Chondrocyte (in vitro differentiated cells): Measurements from ENCODE around the gene USP49. TPM values are rescaled to one million over a fixed set of nuclear protein-coding genes. Genes with fewer than 3 reads are reported as not detected.

ENCODE experiments used
- DNase-seq: peaks from one replicate; pipeline ENCODE4 v3.0.0; 2021; ENCODE audit warnings: mixed read lengths, low spot score
- H3K27ac Mint-ChIP-seq: one replicate; pipeline ENCODE4 v1.8.0; 2021; ENCODE audit warnings: mild to moderate bottlenecking, moderate library complexity, mixed read lengths; ENCODE audit not compliant: unreplicated experiment
- H3K27me3 Mint-ChIP-seq: 2 replicates; pipeline ENCODE4 v1.8.0; 2021; ENCODE audit warnings: low read depth, mixed read lengths
- H3K36me3 Mint-ChIP-seq: 2 replicates; pipeline ENCODE4 v1.8.0; 2021; ENCODE audit warnings: low read depth, mixed read lengths
- H3K4me1 Mint-ChIP-seq: 2 replicates; pipeline ENCODE4 v1.8.0; 2021; ENCODE audit warnings: low read depth, mild to moderate bottlenecking, mixed read lengths
- H3K4me3 Mint-ChIP-seq: one replicate; pipeline ENCODE4 v1.8.0; 2021; ENCODE audit warnings: mild to moderate bottlenecking, moderate library complexity, mixed read lengths; ENCODE audit not compliant: unreplicated experiment
- H3K9me3 Mint-ChIP-seq: 2 replicates; pipeline ENCODE4 v1.8.0; 2021; ENCODE audit warnings: low read depth, mixed read lengths
- CTCF ChIP-seq: fragments of 200-600 bp; sonication (generic); IDR thresholded peaks from 2 replicates; pipeline ENCODE4 v1.5.0; 2021; ENCODE audit warnings: antibody characterized with exemption, mild to moderate bottlenecking, moderate library complexity
- total RNA-seq: library from RNA; stranded (reverse); gene quantifications from 3 replicates; pipeline ENCODE4 v1.2.1, GENCODE V29; 2021

Gene USP49
- total RNA-seq, 1 donor from 2014 or later, result 3.5 TPM

GRCh38 chr6:41884957-41885356 lies 10.2 kb downstream of the USP49 start:
- H3K27me3 Mint-ChIP-seq, result no peaks in the 10 kb centered on the region
- H3K36me3 Mint-ChIP-seq, result no peaks in the 10 kb centered on the region
- no peak overlapping the region for H3K27ac Mint-ChIP-seq
- no peaks in the 10 kb centered on the region for H3K9me3 Mint-ChIP-seq
- no peaks in the 10 kb centered on the region for H3K4me1 Mint-ChIP-seq
- no peak overlapping the region for H3K4me3 Mint-ChIP-seq
- DNase-seq, result no peak
- TF ChIP-seq CTCF, result no peak

DNA sequence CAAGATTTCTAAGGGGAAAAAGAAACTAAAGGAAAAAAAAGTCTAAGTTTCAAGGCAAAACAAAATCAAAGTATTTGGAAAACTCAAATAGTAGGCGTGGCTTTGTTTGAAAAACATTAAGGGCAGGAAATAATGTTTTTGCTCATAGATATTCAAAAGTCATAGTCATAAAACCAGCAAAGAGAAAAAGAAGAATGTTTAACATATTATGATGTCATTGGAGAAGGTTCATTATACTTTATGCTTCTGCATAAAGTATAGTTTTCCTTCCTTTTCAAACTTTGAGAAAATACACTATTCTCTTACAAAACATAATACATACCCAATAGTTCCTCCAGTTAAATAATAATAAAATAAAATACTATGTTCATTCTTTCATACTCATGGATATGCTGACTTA lies 13.7 kb downstream of the USP49 start:
- Mint-ChIP-seq H3K9me3 (no peaks in the 10 kb centered on the region), H3K27ac (no peak overlapping the region), H3K27me3 (no peaks in the 10 kb centered on the region), H3K4me1 (peaks cover 14% of the 10 kb centered on the region), H3K4me3 (no peak overlapping the region), H3K36me3 (no peaks in the 10 kb centered on the region)
- TF ChIP-seq CTCF, result no peak
- DNase-seq, result no peak

- Mint-ChIP-seq H3K9me3 (no peaks in the 10 kb centered on the region), H3K4me1 (peaks cover 14% of the 10 kb centered on the region), H3K27me3 (no peaks in the 10 kb centered on the region), H3K27ac (peak overlapping the region; percentile 62), H3K36me3 (no peaks in the 10 kb centered on the region), H3K4me3 (no peak overlapping the region)
- TF ChIP-seq CTCF, result no peak
- no peak for DNase-seq
These were observed 16.2 kb downstream of the USP49 start for GRCh38 chr6:41878961-41879405.

DNA sequence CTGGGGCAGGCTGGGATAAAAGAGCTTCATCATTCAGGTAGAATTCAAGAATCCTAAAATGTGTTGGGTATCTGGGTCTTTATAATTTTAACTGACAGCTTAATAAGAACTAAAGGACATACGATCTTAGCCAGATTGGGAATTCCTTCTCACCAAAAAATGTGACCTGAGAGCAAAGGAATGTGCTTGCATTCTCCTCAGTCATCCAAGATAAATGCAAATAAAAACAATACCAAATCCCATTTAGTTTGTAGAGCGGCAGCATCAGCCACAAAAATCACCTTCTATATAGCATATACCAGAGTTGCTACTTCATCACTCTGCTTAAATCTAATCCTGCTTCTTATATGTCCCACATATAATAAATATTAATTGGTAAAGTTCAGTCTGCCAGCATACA lies 16.9 kb downstream of the USP49 start:
- Mint-ChIP-seq H3K27me3 (no peaks in the 10 kb centered on the region), H3K9me3 (no peaks in the 10 kb centered on the region), H3K27ac (peak overlapping the region; percentile 18), H3K4me1 (peaks cover 14% of the 10 kb centered on the region), H3K4me3 (no peak overlapping the region), H3K36me3 (no peaks in the 10 kb centered on the region)
- no peak for TF ChIP-seq CTCF
- no peak for DNase-seq

DNA sequence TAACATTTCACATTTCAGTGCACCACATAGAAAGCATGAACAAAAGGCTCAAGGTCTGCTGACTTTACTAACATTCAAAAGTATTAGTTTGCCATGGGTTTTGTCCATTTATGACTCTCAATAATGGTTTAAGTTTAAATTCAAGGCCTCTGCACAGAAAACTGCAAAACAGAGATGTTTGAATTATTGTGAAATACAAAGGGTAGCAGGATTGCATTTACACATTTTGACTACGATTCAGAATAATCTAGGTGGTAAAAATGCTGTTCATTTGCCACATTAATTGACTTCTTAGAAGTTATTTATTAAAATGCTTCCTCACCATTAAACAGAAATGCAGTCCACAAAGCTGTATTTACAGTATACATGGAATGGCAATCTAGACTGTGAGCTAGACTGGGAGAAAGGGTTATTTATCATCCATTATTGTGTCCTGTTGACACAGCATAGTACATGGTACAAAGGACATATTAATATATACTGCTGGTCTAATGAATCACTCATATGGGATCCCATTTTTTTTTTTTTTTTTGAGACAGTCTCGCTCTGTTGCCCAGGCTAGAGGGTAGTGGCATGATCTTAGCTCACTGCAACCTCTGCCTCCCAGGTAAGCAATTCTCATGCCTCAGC lies 18.0 kb downstream of the USP49 start:
- Mint-ChIP-seq H3K36me3 (peaks cover 2% of the 10 kb centered on the region), H3K4me3 (no peak overlapping the region), H3K4me1 (peaks cover 14% of the 10 kb centered on the region), H3K27me3 (no peaks in the 10 kb centered on the region), H3K27ac (no peak overlapping the region), H3K9me3 (no peaks in the 10 kb centered on the region)
- DNase-seq, result no peak
- no peak for TF ChIP-seq CTCF
